ENCODE results near the gene ADAMTSL1.
"Not testable (repeated sequence)": the region's sequence is repeated elsewhere in the genome, so short reads cannot be mapped to it uniquely, and the experiment has no call there.

Gene ADAMTSL1

DNA sequence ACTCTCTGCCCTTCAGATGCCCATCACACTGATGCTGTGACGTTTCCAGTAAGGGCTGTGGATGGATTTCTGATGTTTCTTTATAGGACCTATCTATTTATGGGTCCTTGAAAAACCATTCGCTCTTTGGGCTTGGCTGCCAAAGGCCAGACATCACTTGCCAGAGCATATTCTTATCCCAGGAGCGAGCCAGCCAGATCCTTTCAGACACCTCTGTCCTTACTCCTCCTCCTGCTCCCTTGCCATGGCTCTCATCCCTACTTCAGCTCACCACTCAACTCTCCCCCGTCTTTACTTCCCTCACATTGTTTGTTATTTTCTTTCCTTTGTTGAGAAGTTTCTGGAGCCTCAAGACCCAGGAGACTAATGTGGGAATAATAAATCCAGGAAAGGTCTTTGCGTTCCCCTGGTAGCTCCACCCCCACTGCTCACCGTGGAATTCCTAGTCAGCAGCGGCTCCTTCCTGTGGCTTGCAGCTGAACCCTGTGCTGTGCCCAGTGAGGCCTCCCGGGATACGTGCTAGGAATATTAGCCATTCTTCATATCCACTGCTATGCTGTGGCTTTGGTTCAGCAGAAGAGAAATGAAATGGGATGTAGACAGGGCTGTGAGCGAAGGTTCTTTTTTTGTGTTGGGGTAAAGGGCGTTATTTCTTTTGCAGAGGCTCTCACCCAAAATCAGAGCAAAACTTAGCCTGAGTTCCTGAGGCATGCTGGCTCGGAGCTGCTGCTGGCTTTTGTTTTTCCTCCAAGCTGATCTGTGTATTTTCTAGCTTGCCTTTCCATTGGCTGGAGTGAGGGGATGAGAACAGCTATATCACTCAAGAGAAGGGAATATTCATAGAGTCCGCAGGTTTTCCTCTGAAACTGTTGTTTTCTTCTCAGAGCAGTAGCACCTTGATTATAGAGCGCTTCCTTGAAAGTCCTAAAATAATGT is 387.9 kb downstream of the ADAMTSL1 start:
- no peak for DNase-seq (ENCODE audit: low read depth in 2 of 2)

DNA sequence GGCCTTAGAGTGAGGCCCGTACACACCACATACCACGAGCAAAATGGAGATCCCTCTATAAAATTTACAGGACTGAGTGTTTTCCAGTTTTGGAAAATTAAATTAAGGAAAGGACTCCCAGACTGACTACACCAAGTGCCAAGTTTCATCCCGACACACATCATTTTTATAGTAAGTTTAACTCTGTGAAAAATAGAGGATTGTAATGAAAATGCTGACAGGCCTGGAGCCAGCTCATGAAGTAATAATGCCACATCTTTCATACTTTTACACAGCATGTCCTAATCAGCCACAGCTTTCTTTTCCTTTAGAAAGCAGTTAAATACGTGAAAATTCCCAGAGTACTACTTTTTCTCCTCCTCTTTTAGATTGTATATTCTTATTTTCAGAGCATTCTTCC is 389.8 kb downstream of the ADAMTSL1 start:
- no peak for DNase-seq (ENCODE audit: low read depth in 2 of 2)

DNA sequence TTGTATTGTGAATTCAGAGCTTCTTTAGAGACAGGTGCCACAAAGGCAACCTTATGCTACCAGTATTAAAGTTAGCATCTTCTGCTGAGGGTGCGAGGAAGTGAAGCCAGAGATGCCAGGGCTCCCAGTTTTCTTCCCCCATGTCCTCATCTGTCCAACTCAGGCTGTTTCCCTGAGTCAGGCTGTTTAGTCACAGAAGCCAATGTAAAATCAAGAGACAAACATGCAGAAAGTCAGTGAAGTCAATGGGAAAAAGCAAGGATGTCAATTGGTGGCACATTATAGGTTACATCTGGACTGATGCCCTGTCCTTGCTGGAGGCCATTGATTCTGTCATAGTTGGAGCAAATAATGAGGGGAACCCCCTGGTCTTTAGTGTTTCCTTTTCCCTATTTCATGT is 390.6 kb downstream of the ADAMTSL1 start:
- DNase-seq (ENCODE audit: low read depth in 2 of 2): no peak

DNA sequence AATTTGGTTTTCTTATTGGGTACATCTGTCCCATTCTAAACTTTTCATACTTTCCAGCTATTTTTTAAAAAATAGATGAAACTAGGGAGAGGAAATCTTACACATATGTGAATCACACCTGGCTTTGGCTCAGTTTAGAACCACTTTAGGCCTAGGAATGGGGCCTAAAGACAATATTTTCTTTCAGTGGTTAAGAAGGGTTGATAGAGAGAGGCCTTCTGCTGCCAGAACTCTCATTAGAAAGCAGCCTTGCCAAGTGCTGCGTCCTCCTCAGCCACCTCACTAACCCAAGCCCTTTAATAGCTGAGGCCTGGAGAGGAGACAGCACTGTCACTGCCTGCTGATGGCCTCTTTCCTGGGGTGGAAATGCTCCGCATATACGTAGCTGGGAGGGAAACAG is 391.6 kb downstream of the ADAMTSL1 start:
- DNase-seq (ENCODE audit: low read depth in 2 of 2): no peak

DNA sequence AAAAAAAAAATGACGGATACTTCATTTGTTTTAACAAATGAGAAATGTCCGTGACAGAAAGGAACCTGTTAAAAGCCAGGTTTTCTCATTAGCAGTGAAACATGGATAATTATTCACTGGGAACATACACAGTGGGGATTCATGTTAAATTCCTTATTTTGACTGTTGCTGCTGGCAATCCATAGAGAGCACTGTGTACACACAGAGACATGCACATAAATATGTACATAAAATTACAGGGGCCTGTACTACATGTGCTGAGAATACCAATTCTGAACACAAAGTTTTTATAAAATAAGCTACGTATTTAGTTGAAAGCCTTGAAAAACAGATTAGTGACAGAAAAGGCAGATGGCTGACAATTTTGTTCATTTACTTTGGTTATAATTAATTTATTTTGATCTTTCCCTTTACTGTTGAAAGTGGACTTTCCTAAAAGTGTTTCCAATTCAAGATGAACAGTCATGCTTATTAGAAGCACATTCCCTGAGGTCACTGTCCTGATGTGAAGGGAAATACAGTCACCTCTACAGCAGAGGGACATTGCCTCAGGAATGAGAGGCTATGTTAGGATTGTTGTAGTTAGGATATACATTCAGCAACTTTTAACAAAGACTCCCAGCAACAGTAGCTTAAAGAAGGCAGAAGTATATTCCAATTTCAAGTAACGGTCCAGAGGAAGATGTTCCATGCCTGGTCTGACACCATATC is 392.3 kb downstream of the ADAMTSL1 start:
- no peak for DNase-seq (ENCODE audit: low read depth in 2 of 2)

DNA sequence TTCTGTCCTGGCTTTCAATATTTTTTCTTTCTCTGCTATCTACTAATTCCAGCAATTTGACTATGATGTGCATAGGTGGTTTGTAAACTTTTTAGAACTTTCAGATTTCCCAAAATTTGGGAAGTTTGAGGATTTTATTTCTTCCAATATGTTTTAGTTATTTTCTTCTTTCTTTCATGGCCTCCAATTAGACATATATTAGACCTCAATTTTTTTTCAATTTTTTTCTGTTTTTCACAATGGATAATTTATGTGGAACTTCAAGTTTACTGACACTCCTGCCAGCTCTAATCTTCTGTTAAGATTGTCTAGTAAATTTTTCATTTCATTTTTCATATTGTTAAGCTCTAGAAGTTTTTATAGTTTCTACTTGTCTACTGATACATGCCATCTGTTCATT is 395.8 kb downstream of the ADAMTSL1 start:
- no peak for DNase-seq (ENCODE audit: low read depth in 2 of 2)

DNA sequence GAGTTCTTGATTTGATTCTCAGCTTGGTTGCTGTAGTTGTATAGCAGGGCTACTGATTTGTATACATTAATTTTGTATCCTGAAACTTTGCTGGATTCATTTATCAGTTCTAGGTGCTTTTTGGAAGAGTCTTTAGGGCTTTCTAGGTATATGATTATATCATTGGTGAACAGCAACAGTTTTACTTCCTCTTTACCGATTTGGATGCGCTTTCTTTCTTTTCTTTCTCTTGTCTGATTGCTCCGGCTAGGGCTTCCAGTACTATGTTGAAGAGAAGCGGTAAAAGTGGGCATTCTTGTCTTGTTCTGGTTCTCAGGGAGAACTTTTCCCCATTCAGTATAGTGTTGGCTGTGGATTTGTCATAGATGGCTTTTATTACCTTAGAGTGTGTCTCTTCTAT is 400.1 kb downstream of the ADAMTSL1 start:
- DNase-seq (ENCODE audit: low read depth in 2 of 2): no peak

DNA sequence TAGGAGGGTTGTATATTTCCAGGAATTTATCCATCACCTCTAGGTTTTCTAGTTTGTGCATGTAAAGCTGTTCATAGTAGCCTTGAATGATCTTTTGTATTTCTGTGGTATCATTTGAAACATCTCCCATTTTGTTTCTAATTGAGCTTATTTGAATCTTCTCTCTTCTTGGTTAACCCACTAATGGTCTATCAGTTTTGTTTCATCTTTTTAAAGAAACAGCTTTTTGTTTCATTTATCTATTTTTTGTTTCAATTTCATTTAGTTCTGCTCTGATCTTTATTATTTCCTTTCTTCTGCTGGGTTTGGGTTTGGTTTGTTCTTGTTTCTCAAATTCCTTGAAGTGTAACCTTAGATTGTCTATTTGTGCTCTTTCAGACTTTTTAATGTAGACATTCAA is 401.0 kb downstream of the ADAMTSL1 start:
- not testable (repeated sequence) for DNase-seq (ENCODE audit: low read depth in 2 of 2)

DNA sequence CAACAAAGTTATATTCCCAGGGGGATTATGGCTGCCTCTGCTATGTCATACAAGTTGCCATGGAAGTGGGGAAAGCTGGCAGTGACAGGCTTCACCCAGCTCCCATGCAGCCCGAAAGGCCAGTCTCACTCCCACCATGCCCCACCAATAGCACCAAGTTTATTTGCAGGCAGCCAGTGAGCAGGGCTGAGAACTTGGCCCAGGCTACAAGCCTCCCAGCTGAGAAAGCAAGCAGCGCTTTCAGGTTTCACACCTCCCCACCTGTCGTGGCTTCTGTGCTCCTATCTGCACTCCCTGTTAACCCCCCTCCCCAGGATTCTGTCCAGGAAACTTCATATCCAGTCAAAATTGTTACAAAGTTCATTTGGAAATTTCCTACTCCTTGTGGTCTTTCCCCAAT is 404.0 kb downstream of the ADAMTSL1 start:
- DNase-seq (ENCODE audit: low read depth in 2 of 2): no peak

DNA sequence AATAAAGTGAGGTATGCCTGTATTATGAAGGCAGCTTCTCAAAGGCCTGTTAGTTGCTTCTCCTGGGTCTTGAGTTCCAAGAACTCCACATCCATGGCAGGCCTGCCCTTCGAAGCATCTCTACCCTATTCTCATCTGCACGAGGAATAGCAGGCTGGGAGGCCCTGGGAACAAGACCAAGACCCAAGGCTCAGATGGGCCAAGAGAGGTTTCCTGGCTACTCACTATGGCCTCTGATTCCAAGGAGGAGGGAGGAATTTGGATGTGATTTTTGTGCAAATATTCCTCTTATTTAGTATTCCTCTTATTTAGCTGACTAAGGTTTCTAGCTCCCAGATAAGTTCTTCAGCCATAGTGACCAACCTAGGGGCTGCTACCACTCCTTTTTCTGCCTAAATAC is 407.8 kb downstream of the ADAMTSL1 start:
- no peak for DNase-seq (ENCODE audit: low read depth in 2 of 2)

DNA sequence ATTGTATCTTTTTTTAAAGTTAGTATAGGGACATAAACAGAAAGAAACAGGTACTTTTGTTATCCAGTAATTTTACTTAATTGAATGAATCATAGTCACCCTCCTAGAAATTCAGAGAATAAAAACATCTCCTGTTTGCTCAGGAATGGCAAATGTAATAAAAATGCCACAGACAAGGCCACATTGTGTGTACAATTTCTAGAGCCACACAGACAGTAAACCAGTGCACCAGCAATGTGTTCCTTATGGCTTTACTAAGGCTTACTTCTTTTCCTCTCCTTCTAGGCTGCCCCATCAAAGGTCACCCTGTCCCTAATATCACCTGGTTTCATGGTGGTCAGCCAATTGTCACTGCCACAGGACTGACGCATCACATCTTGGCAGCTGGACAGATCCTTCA is 413.6 kb downstream of the ADAMTSL1 start:
- no peak for DNase-seq (ENCODE audit: low read depth in 2 of 2)

DNA sequence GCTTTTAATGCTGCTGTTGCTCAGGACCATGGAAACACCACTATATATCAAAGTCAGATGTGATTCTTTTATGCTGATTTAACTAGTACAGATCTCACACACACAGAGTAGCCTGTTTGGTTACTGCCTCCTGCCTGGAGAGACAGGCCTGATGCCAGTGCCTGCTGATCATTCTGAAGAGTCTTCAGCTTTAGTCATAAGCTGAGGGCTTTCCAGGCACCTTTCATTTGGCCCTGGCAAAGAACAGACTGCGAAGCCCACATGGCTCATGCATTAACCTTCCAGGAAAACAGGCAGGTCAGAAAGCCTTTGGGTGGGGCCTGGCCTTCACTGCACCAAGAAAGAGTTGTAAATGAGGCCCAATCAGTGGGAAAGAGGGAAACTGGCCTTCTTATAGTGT is 414.3 kb downstream of the ADAMTSL1 start:
- DNase-seq (ENCODE audit: low read depth in 2 of 2): no peak

DNA sequence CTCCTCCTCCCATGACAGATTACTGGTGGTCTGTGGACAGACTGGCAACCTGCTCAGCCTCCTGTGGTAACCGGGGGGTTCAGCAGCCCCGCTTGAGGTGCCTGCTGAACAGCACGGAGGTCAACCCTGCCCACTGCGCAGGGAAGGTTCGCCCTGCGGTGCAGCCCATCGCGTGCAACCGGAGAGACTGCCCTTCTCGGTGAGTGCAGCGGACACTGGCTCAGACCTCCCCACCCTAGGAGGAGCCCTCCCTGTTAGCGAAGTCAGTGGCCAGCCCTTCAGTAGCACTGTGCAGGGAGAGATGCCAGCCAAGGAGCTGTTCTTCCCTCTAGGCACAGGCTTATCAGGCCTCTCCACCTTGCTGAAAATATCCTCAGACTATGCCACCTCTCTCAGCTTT is 415.6 kb downstream of the ADAMTSL1 start:
- no peak for DNase-seq (ENCODE audit: low read depth in 2 of 2)

DNA sequence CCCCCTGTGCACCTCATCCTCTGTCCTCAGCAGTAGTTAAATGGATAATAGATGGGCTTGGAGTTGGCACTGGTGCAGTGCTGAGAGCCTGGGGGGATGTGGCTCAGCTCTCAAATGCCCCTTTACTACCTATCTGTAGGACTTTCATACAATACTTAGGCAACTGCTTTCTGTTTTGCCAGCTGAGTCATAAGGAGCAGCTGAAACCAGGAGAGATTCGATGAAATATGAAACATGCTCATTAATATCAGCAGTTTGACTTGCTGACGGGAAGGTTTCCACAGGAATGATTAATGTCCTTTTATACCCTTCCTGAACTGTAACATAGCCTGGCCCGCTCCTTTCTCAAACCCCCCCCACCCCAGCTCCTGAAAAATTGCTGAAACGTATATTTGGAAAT is 416.4 kb downstream of the ADAMTSL1 start:
- no peak for DNase-seq (ENCODE audit: low read depth in 2 of 2)

DNA sequence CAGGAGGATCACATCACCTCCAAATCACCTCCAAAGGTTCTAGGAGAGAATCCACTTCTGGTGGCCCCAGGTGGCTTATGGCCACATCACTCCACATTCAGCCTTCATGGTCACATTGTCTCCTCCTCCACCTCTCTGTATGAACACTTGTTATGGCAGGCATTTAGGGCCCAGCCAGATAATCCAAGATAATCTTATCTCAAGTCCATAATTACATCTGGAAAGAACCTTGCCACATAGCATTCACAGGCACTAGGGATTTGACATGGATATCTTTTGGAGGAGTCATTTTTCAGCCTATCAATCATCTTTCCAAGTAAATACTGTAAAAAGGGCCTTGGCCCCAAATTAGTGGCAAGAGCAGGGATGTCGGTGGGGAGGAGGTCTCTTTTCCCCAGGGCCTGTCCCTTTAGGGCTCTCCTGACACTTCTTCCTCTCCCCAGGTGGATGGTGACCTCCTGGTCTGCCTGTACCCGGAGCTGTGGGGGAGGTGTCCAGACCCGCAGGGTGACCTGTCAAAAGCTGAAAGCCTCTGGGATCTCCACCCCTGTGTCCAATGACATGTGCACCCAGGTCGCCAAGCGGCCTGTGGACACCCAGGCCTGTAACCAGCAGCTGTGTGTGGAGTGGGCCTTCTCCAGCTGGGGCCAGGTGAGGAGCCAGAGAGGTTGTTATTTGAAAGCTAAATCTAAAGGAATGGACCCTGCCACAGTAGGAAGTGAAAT is 418.2 kb downstream of the ADAMTSL1 start:
- no peak for DNase-seq (ENCODE audit: low read depth in 2 of 2)

DNA sequence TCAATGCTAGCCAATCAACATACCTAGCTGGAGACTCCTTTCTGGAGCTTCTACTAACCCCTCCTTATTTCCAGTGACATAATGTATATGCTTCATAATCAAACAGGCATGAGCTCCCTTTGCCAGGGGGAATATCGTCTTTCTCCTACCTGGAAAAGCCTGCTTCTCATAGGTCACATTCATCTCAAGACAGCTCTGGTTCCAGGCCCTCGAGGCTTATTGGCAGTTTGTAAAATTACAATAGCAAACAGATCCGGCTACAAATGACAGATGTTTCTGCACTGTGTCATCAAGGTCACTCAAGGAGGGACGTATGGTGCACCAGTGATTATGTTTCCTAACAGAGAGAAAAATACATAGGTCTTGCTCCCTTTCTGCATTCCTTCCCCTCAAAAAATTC is 419.1 kb downstream of the ADAMTSL1 start:
- no peak for DNase-seq (ENCODE audit: low read depth in 2 of 2)

DNA sequence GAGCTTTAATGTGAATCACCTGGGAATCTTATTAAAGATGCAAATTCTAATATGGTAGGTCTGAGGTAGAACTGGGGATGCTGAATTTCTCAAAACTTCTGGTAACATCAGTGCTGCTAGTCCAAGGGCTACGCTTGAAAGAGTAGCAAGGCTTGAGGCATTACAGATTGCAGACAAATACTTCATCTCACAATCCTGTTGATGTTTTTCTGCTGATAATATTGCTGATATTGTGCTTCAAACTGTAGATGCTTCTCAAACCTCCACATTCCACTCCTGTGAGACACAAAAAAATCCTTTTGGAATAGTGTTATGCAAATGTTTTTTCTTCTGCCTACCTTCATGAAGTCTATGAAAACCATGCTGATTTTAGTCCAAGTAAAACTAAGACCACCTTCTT is 419.5 kb downstream of the ADAMTSL1 start:
- DNase-seq (ENCODE audit: low read depth in 2 of 2): no peak

DNA sequence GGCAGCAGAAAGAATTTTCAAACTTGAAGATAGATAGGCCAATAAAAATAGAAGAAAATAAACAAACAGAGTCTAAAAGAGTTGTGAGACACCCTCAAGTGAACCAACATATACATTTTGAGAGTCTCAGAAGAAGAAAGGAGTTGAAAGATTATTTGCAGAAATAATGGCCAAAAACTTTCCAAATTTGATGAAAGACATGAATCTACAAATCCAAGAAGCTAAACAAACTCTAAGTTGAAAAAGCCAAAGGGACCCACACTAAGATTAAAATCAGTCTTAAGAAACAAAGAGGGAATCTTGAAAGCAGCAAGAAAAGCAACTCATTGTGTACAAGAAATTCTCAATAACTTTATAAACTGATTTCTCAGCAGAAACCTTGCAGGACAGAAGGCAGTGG is 422.1 kb downstream of the ADAMTSL1 start:
- no peak for DNase-seq (ENCODE audit: low read depth in 2 of 2)

DNA sequence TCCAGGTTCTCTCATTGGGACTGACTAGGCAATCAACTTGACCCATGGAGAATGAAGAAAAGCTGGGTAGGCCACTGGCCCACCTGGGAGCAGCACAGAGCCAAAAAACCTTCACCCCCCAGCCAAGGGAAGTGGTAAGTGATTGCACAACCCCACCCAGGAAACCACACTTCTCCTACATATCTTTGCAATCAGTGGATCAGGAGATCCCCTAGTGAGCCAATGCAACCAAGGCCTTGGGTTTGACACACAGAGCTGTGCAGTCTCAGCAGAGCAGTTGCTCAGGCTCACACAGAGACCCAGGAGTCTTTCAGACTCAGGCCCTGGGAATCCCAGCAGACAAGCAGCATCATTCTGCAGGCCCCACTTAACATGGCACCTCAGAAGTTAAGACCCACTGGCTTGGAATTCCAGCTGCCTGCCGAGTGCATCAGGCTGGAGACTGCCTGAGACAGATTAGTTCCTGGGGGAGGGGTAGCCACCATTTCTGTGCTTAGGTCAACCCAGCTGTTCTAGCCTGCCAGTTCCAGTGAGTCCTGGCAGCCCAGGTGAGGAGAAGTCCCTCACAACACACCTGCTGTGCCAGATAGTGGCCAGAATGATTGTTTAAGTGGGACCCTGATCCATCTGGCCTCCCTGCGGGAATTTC is 422.7 kb downstream of the ADAMTSL1 start:
- DNase-seq (ENCODE audit: low read depth in 2 of 2): no peak

DNA sequence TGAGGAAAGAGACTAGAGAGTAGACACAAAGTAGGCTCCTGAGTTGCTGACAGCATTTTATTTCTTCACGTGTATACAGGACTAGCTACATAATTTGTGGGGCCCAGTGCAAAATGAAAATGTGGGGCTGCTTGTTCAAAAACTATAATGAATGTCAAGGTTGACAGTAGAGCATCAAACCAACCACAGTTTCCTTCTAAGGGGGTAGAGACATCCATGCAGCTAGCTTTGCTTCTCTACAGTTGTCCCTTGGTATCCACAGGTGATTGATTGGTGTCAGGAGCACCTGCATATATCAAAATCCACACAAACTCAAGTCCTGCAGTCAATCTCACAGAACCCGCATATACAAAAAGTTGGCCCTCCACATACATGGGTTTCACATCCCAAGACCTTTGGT is 429.5 kb downstream of the ADAMTSL1 start:
- DNase-seq (ENCODE audit: low read depth in 2 of 2): no peak

DNA sequence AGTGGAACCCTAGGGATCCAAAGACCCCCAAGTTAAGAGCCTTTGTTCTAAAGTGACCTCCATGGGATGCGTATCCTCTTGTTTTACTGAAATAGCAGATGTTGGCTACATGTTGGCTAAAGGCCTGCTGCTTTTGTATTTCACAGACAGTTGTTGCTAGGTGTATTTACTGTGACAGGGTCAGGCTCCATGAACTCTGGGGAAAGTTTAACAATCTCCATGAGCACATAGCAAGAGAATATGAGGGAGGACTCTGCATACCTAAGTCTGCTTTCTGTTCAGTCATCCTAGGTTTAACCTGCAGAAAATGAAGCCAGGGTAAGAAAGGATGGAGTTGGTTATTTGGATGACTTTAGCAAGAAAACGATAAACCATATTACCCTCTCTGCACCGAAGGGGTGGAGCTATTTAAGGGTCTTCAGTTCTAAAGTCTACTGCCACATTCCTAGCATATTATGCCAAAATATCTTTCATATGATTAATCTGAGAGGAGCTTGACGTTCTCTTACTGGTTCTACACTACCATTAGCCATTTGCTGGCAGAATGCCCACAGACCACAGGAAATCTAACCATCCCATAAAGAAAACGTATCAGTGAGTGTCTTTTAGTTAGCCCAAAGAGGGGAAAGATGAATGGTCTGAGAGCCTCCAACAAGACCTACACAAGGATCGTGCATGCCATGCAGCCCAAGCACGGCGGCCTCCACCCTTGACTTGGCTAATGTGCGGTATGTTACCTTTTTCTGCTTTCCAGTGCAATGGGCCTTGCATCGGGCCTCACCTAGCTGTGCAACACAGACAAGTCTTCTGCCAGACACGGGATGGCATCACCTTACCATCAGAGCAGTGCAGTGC is 431.3 kb downstream of the ADAMTSL1 start:
- DNase-seq (ENCODE audit: low read depth in 2 of 2): no peak

Data from stimulated activated CD8-positive, alpha-beta memory T cell treated with anti-CD3 and anti-CD28 coated beads, Interleukin-15, amount 100 ng/mL, for 4 hours (primary cell).